Measurements from ENCODE around the gene FHIT. TPM values are rescaled to one million over a fixed set of nuclear protein-coding genes. Genes with fewer than 3 reads are reported as not detected.

FHIT gene
- total and polyA plus RNA-seq, 9 donors, result 5.1 to 11.8 (median 9.5) TPM

- H3K9me3 ChIP-seq, result no peaks in the 10 kb centered on the region
- no peaks in the 10 kb centered on the region for H3K27me3 ChIP-seq
- intact Hi-C loops (cut with DNase I), result no loop called here
- H3K4me1 ChIP-seq (ENCODE audit: insufficient read depth), result no peaks in the 10 kb centered on the region
- TF ChIP-seq POLR2A (IDR thresholded peaks at IDR 0.05) (no peak), EP300 (IDR thresholded peaks at IDR 0.05) (no peak)
- WGBS, 3 donors, result 11 to 21% (median 20%) methylated on average over 4 of the region's 4 CpGs
- H3K4me3 ChIP-seq, result no peak overlapping the region
- no peak for DNase-seq
- H3K36me3 ChIP-seq, result no peaks in the 10 kb centered on the region
- no peak overlapping the region for H3K27ac ChIP-seq
Observed at GRCh38 chr3:60916546-60916945, 334.7 kb downstream of the FHIT start.

GRCh38 chr3:60913474-60913873, 337.8 kb downstream of the FHIT start:
- Histone ChIP-seq H3K4me3 (no peak overlapping the region), H3K27me3 (no peaks in the 10 kb centered on the region), H3K36me3 (no peaks in the 10 kb centered on the region), H3K9me3 (no peaks in the 10 kb centered on the region), H3K27ac (no peak overlapping the region), H3K4me1 (ENCODE audit: insufficient read depth) (no peaks in the 10 kb centered on the region)
- intact Hi-C loops (cut with DNase I), result no loop called here
- DNase-seq, result no peak
- WGBS, 3 donors, result 91 to 98% (median 96%) methylated on average over 1 of the region's 1 CpG
- TF ChIP-seq CTCF (IDR thresholded peaks at IDR 0.05), result no peak
- no peak for TF ChIP-seq EP300 (IDR thresholded peaks at IDR 0.05)
- TF ChIP-seq POLR2A (IDR thresholded peaks at IDR 0.05), result no peak

GRCh38 chr3:60912876-60913275, 338.4 kb downstream of the FHIT start:
- intact Hi-C loops (cut with DNase I), result no loop called here

GRCh38 chr3:60912142-60912541, 339.1 kb downstream of the FHIT start:
- 86 to 94% (median 93%) methylated on average over 3 of the region's 3 CpGs for WGBS, 3 donors

More at GRCh38 chr3:60912876-60913275, 338.4 kb downstream of the FHIT start:
- TF ChIP-seq CTCF (IDR thresholded peaks at IDR 0.05), result no peak
- TF ChIP-seq POLR2A (IDR thresholded peaks at IDR 0.05), result no peak
- no peak for TF ChIP-seq EP300 (IDR thresholded peaks at IDR 0.05)
- no peaks in the 10 kb centered on the region for H3K4me1 ChIP-seq (ENCODE audit: insufficient read depth)
- H3K27ac ChIP-seq, result no peak overlapping the region
- no peak for DNase-seq
- no peaks in the 10 kb centered on the region for H3K9me3 ChIP-seq
- H3K27me3 ChIP-seq, result no peaks in the 10 kb centered on the region
- no peaks in the 10 kb centered on the region for H3K36me3 ChIP-seq
- no peak overlapping the region for H3K4me3 ChIP-seq
- 76 to 80% (median 78%) methylated on average over 1 of the region's 1 CpG for WGBS, 3 donors

More at GRCh38 chr3:60912142-60912541, 339.1 kb downstream of the FHIT start:
- H3K27ac ChIP-seq, result no peak overlapping the region
- TF ChIP-seq POLR2A (IDR thresholded peaks at IDR 0.05) (no peak), EP300 (IDR thresholded peaks at IDR 0.05) (no peak), CTCF (IDR thresholded peaks at IDR 0.05) (no peak)
- no peaks in the 10 kb centered on the region for H3K36me3 ChIP-seq
- H3K4me3 ChIP-seq, result no peak overlapping the region
- no peaks in the 10 kb centered on the region for H3K4me1 ChIP-seq (ENCODE audit: insufficient read depth)
- no peak for DNase-seq
- intact Hi-C loops (cut with DNase I), result no loop called here
- no peaks in the 10 kb centered on the region for H3K27me3 ChIP-seq
- no peaks in the 10 kb centered on the region for H3K9me3 ChIP-seq

All from ovary (tissue), 9 donors.